H1 (cell line): ENCODE results near the gene HLA-DQA1. TPM values are rescaled to one million over a fixed set of nuclear protein-coding genes. Genes with fewer than 3 reads are reported as not detected.

Experiments used
- CTCF ChIA-PET: fragments of 300-600 bp; sonication (Branson Sonifier 250); formaldehyde crosslinking; loops from one replicate; lab custom pipeline; 2021; ENCODE audit not compliant: partially characterized antibody; lab: Charles Lee
- POLR2A ChIA-PET: fragments of 300-600 bp; sonication (Branson Sonifier 250); formaldehyde crosslinking; loops from one replicate; lab custom pipeline; 2021; ENCODE audit warnings: inconsistent platforms; ENCODE audit not compliant: partially characterized antibody; lab: Charles Lee
- DNase-seq, 2 experiments: peaks; one replicate each; pipeline versions ENCODE4 v3.0.0 to v3.0.0-alpha.2; 2010 to 2022; ENCODE audit warnings: low spot score in 2 of 2, low read depth in 1 of 2, mixed read lengths in 1 of 2
- FAIRE-seq: peaks from 2 replicates; lab custom pipeline; 2011; peaks lifted over from hg19 to GRCh38; lab: Jason Lieb, UNC
- H2AFZ ChIP-seq: 2 replicates; pipeline ENCODE4 v1.8.1; 2012; ENCODE audit warnings: low read length, inconsistent platforms
- H2AK5ac ChIP-seq: 2 replicates; pipeline ENCODE4 v1.6.1; 2013; ENCODE audit warnings: low read depth, low read length
- H2BK120ac ChIP-seq: replicated peaks from 2 replicates; pipeline ENCODE3; 2013; ENCODE audit warnings: low read depth, low read length, inconsistent platforms
- H2BK12ac ChIP-seq: 2 replicates; pipeline ENCODE4 v1.6.1; 2013; ENCODE audit warnings: low read depth, low read length
- H2BK15ac ChIP-seq: 2 replicates; pipeline ENCODE4 v1.6.1; 2013; ENCODE audit warnings: low read length
- H2BK20ac ChIP-seq: 2 replicates; pipeline ENCODE4 v1.6.1; 2013; ENCODE audit warnings: low read length
- H2BK5ac ChIP-seq: 2 replicates; pipeline ENCODE4 v1.6.1; 2013; ENCODE audit warnings: low read depth, low read length
- H3K14ac ChIP-seq: 2 replicates; pipeline ENCODE4 v1.6.1; 2013; ENCODE audit warnings: inconsistent platforms; ENCODE audit not compliant: insufficient read length
- H3K18ac ChIP-seq: 2 replicates; pipeline ENCODE4 v1.6.1; 2013; ENCODE audit warnings: low read length; ENCODE audit errors: extremely low read depth
- H3K23ac ChIP-seq: 2 replicates; pipeline ENCODE4 v1.6.1; 2013; ENCODE audit warnings: inconsistent platforms; ENCODE audit not compliant: insufficient read length
- H3K23me2 ChIP-seq: 2 replicates; pipeline ENCODE4 v1.6.1; 2013; ENCODE audit warnings: low read depth, low read length
- H3K27ac ChIP-seq: 2 replicates; pipeline ENCODE4 v1.6.1; 2011; ENCODE audit warnings: low read depth, low read length, inconsistent platforms
- H3K27me3 ChIP-seq, 4 experiments: replicated peaks in 1 of 4; 1 replicate in 1 of 4; 2 replicates in 3 of 4; pipeline versions ENCODE4 v1.6.1 to v1.8.1; 2011 to 2013; ENCODE audit warnings: low read length in 3 of 4, mild to moderate bottlenecking in 3 of 4, inconsistent platforms in 2 of 4, mixed read lengths in 2 of 4, moderate library complexity in 1 of 4; ENCODE audit not compliant: control insufficient read depth in 3 of 4, insufficient read depth in 3 of 4; ENCODE audit errors: extremely low read depth in 1 of 4
- H3K36me3 ChIP-seq, 4 experiments: 2 replicates each; pipeline versions ENCODE4 v1.6.1 to v1.8.1; 2011 to 2013; ENCODE audit warnings: mild to moderate bottlenecking in 4 of 4, low read length in 3 of 4, moderate library complexity in 2 of 4, control low read depth in 1 of 4, inconsistent platforms in 1 of 4; ENCODE audit not compliant: insufficient read depth in 4 of 4, control insufficient read depth in 2 of 4
- H3K4ac ChIP-seq: replicated peaks from 2 replicates; pipeline ENCODE3; 2013; ENCODE audit warnings: low read length, low read depth, mixed read lengths, inconsistent platforms; ENCODE audit not compliant: insufficient read length
- H3K4me1 ChIP-seq, 4 experiments: replicated peaks in 1 of 4; 1 replicate in 1 of 4; 2 replicates in 3 of 4; pipeline versions ENCODE4 v1.6.1 to v1.8.1; 2011 to 2013; ENCODE audit warnings: low read length in 3 of 4, inconsistent platforms in 2 of 4, mixed read lengths in 1 of 4; ENCODE audit not compliant: insufficient read depth in 4 of 4, control insufficient read depth in 3 of 4
- H3K4me2 ChIP-seq, 2 experiments: 2 replicates each; pipeline versions ENCODE4 v1.6.1 to v1.8.1; 2011 to 2013; ENCODE audit warnings: low read depth in 2 of 2, low read length in 2 of 2, control low read depth in 1 of 2, inconsistent platforms in 1 of 2, mild to moderate bottlenecking in 1 of 2; ENCODE audit not compliant: insufficient read depth in 1 of 2
- H3K4me3 ChIP-seq, 4 experiments: fragments of 200-600, 300-600 bp in 1 of 4; sonication (generic), shearing (Covaris generic), sonication (Bioruptor Twin) in 1 of 4; 2 replicates each; pipeline versions ENCODE4 v1.5.1 to v1.8.1; 2011 to 2016; ENCODE audit warnings: low read length in 4 of 4, low read depth in 3 of 4, control low read depth in 2 of 4, inconsistent platforms in 2 of 4, mild to moderate bottlenecking in 2 of 4, mixed read lengths in 1 of 4, moderate library complexity in 1 of 4; ENCODE audit not compliant: insufficient read depth in 2 of 4; ENCODE audit errors: extremely low read depth in 1 of 4
- H3K56ac ChIP-seq: replicated peaks from 2 replicates; pipeline ENCODE3; 2013; ENCODE audit warnings: low read depth, mild to moderate bottlenecking, mixed read lengths, low read length, inconsistent platforms; ENCODE audit not compliant: insufficient read length
- H3K79me1 ChIP-seq: 2 replicates; pipeline ENCODE4 v1.6.1; 2013; ENCODE audit warnings: low read depth, low read length, control low read depth
- H3K79me2 ChIP-seq, 2 experiments: 2 replicates each; pipeline versions ENCODE4 v1.6.1 to v1.8.1; 2012 to 2013; ENCODE audit warnings: low read length in 2 of 2, mild to moderate bottlenecking in 2 of 2, inconsistent platforms in 1 of 2; ENCODE audit not compliant: insufficient read depth in 2 of 2, control insufficient read depth in 1 of 2
- H3K9ac ChIP-seq, 4 experiments: replicated peaks in 1 of 4; 1 replicate in 1 of 4; 2 replicates in 3 of 4; pipeline versions ENCODE4 v1.6.1 to v1.8.1; 2011 to 2013; ENCODE audit warnings: low read depth in 3 of 4, low read length in 3 of 4, control low read depth in 2 of 4, mild to moderate bottlenecking in 2 of 4, moderate library complexity in 2 of 4, inconsistent platforms in 1 of 4; ENCODE audit errors: extremely low read depth in 1 of 4
- H3K9me3 ChIP-seq, 2 experiments: 2 replicates each; pipeline versions ENCODE4 v1.6.1 to v1.8.1; 2012 to 2013; ENCODE audit warnings: mild to moderate bottlenecking in 2 of 2, moderate library complexity in 2 of 2, control low read depth in 1 of 2, inconsistent platforms in 1 of 2, low read depth in 1 of 2, low read length in 1 of 2, mixed read lengths in 1 of 2; ENCODE audit not compliant: insufficient read depth in 2 of 2
- H4K20me1 ChIP-seq, 2 experiments: replicated peaks in 1 of 2; 2 replicates each; pipeline versions ENCODE3 to v1.8.1; 2011 to 2013; ENCODE audit warnings: inconsistent platforms in 2 of 2, low read length in 2 of 2, mild to moderate bottlenecking in 1 of 2; ENCODE audit not compliant: insufficient read depth in 2 of 2, control insufficient read depth in 1 of 2
- H4K5ac ChIP-seq: 2 replicates; pipeline ENCODE4 v1.6.1; 2013; ENCODE audit warnings: low read length, low read depth, mixed read lengths, inconsistent platforms; ENCODE audit not compliant: insufficient read length
- H4K8ac ChIP-seq: 2 replicates; pipeline ENCODE4 v1.8.0; 2013; ENCODE audit warnings: mild to moderate bottlenecking, moderate library complexity, low read length, inconsistent platforms; ENCODE audit not compliant: insufficient read depth; ENCODE audit errors: extremely low read depth
- H4K91ac ChIP-seq: replicated peaks from 2 replicates; pipeline ENCODE3; 2013; ENCODE audit warnings: low read length, mixed read lengths, inconsistent platforms; ENCODE audit not compliant: insufficient read length
- EZH2 ChIP-seq: fragments of 200-600 bp; sonication (generic); IDR thresholded peaks from 2 replicates; pipeline ENCODE4 v1.7.1; 2012; ENCODE audit warnings: low read depth, mild to moderate bottlenecking, moderate library complexity, low read length, inconsistent platforms; ENCODE audit not compliant: severe bottlenecking
- POLR2A ChIP-seq, 2 experiments: IDR thresholded peaks; 1 replicate in 1 of 2; 2 replicates in 1 of 2; pipeline ENCODE4 v1.6.1; 2011; ENCODE audit warnings: low read depth in 2 of 2, low read length in 2 of 2, mild to moderate bottlenecking in 2 of 2; ENCODE audit errors: control extremely low read depth in 1 of 2
- SRF ChIP-seq: IDR thresholded peaks from 2 replicates; pipeline ENCODE4 v1.6.1; 2011; ENCODE audit warnings: mild to moderate bottlenecking, low read depth, low read length, moderate library complexity
- TBP ChIP-seq: IDR thresholded peaks from 2 replicates; pipeline ENCODE4 v1.6.1; 2011; ENCODE audit warnings: low read depth, low read length, improper control_type of control experiment
- WGBS, 2 experiments: shearing (Covaris generic) in 1 of 2; methylation state at CpG; one replicate each; pipeline versions ENCODE4 v1.1.6 to v1.1.7; 2013 to 2015; ENCODE audit warnings: low lambda C conversion rate in 2 of 2, mixed read lengths in 2 of 2, inconsistent platforms in 1 of 2, low coverage in 1 of 2, missing lambda C conversion rate in 1 of 2; ENCODE audit not compliant: insufficient replicate concordance in 2 of 2, insufficient coverage in 1 of 2, insufficient read length in 1 of 2; ENCODE audit errors: extremely low coverage in 1 of 2, missing lambda C conversion rate in 1 of 2; 5-methylcytosine and 5-hydroxymethylcytosine counted together
- polyA plus RNA-seq, 7 experiments: library from polyadenylated mRNA; depleted of rRNA in 3 of 7; stranded (reverse) in 5 of 7; unstranded in 2 of 7; fragments of >200 nt in 5 of 7; fragments of 200-250 nt in 2 of 7; gene quantifications; 1 replicate in 5 of 7; 2 replicates in 1 of 7; 4 replicates in 1 of 7; pipeline versions ENCODE4 v1.2.1 to v1.2.3, GENCODE V29; 2011 to 2013; ENCODE audit warnings: missing spikeins in 2 of 7, mixed read lengths in 2 of 7
- total RNA-seq: library from RNA; stranded (reverse); fragmentation: NEBNext Ultra II Directional; extraction: Animal tissue kit (Norgen Biotek cat#: 25700); gene quantifications from 2 replicates; pipeline ENCODE4 v1.2.1, GENCODE V29; 2021

The HLA-DQA1 gene
- total and polyA plus RNA-seq, 2 of the 8 experiments (the other 6 are each of a cell fraction or from before 2014, with no cell fraction given), result 0.12 TPM; not detected in 1

DNA sequence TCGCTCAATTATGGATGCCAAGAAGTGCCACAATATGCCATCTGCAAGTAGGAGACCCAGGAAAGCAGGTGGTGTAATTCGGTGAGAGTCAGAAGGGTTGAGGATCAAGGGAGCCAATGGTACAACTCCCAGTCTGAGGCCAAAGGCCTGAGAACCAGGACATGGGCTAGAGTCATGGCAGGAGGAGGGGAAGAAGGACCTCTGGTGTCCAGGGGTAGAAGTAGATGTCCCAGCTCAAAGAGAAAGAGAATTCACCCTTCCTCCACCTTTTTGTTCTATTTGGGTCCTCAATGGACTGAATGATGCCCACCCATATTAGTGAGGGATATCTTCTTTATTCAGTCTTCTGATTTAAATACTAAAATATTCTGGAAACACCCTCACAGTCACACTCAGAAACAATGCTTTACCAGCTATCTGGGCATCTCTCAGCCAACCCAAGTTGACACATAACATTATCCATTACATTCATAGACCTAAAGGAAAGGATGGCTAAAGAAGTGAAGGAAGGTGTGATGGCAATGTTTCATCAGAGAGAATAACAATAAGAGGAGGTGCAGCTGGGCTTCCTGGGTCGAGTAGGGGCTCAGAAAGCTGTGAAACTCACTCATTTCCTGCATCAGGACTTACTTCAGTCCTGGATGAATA, 21.2 kb upstream of the HLA-DQA1 start:
- H4K8ac ChIP-seq, result no peak overlapping the region
- H3K4me3 ChIP-seq, result no peak overlapping the region
- H2BK12ac ChIP-seq, result no peak overlapping the region
- no peaks in the 10 kb centered on the region for H3K4me1 ChIP-seq
- H3K14ac ChIP-seq, result no peak overlapping the region
- no peaks in the 10 kb centered on the region for H4K20me1 ChIP-seq
- no peak overlapping the region for H4K5ac ChIP-seq
- H3K23me2 ChIP-seq, result no peaks in the 10 kb centered on the region
- no peak overlapping the region for H3K56ac ChIP-seq
- no peak overlapping the region for H3K18ac ChIP-seq
- H3K36me3 ChIP-seq, result no peaks in the 10 kb centered on the region
- no peak overlapping the region for H3K4me2 ChIP-seq
- H3K79me1 ChIP-seq, result no peaks in the 10 kb centered on the region
- no peak overlapping the region for H2BK5ac ChIP-seq
- FAIRE-seq (no peak), DNase-seq (no peak)
- H4K91ac ChIP-seq, result no peak overlapping the region
- WGBS, 2 experiments, result 51% methylated on average over 3 of the region's 3 CpGs; no CpG with 5 or more reads in 1 of the 2 experiments
- ChIA-PET CTCF (interaction anchor here (1.3 kb wide), 1 partner anchor 170 kb away, joined by 5 read pairs; no protein-coding TSS in a partner anchor), POLR2A (interaction anchor here (0.7 kb wide), 1 partner anchor 355 kb away, joined by 3 read pairs; no protein-coding TSS in a partner anchor)
- no peak overlapping the region for H3K27ac ChIP-seq
- H2AFZ ChIP-seq, result no peak overlapping the region
- no peaks in the 10 kb centered on the region for H3K79me2 ChIP-seq
- no peak overlapping the region for H2BK20ac ChIP-seq
- H2AK5ac ChIP-seq, result no peak overlapping the region
- no peaks in the 10 kb centered on the region for H3K27me3 ChIP-seq
- H2BK120ac ChIP-seq, result no peak overlapping the region
- no peaks in the 10 kb centered on the region for H3K9me3 ChIP-seq
- no peak overlapping the region for H3K4ac ChIP-seq
- H3K9ac ChIP-seq, result no peak overlapping the region
- no peak overlapping the region for H3K23ac ChIP-seq
- no peak overlapping the region for H2BK15ac ChIP-seq
- no peak for TF ChIP-seq TBP
- TF ChIP-seq SRF, result no peak
- no peak for TF ChIP-seq EZH2
- TF ChIP-seq POLR2A (IDR thresholded peaks at IDR 0.05; ENCODE audit: control extremely low read depth in 1 of 2, low read depth in 2 of 2, low read length in 2 of 2), result no peak
